ENCODE data around the gene BNIP1.

DNA sequence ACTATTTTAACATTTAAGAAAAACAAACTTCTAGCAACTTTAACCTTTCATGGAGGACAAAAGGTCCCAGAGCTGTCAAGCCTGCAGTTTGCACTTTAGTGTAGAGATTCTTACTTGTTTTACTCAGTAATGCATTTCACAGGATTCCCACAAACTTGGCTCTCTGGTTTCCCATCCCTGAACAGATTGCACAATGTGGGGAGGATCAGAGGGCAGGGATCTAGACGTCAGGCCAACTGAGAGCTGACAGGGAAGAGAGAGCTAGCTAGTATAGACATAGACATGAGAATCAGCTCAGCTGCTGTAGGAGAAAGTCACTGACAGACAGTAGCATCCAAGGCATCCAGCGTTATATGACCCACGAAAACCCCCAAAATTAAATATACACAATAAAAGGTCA is 20.9 kb upstream of the BNIP1 start:
- TF ChIP-seq, protein P1, sequence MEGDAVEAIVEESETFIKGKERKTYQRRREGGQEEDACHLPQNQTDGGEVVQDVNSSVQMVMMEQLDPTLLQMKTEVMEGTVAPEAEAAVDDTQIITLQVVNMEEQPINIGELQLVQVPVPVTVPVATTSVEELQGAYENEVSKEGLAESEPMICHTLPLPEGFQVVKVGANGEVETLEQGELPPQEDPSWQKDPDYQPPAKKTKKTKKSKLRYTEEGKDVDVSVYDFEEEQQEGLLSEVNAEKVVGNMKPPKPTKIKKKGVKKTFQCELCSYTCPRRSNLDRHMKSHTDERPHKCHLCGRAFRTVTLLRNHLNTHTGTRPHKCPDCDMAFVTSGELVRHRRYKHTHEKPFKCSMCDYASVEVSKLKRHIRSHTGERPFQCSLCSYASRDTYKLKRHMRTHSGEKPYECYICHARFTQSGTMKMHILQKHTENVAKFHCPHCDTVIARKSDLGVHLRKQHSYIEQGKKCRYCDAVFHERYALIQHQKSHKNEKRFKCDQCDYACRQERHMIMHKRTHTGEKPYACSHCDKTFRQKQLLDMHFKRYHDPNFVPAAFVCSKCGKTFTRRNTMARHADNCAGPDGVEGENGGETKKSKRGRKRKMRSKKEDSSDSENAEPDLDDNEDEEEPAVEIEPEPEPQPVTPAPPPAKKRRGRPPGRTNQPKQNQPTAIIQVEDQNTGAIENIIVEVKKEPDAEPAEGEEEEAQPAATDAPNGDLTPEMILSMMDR (IDR thresholded peaks at IDR 0.05) = no peak
- TF ChIP-seq POLR2A (IDR thresholded peaks at IDR 0.05) (no peak), POLR2AphosphoS5 (IDR thresholded peaks at IDR 0.05) (no peak)

Measured in prostate gland (tissue), 2 donors.